HepG2 (cell line): Measurements from ENCODE around the gene MRPL28. TPM values are rescaled to one million over a fixed set of nuclear protein-coding genes. Genes with fewer than 3 reads are reported as not detected.

ENCODE experiments used
- BRD4 ChIP-seq: sonication (generic); formaldehyde crosslinking; IDR thresholded peaks from 2 replicates; pipeline ENCODE4 v1.4.0; 2020; ENCODE audit warnings: missing genetic modification reagents
- CBX2 ChIP-seq, 2 experiments: fragments of 200-600 bp in 1 of 2; sonication (generic); formaldehyde crosslinking in 1 of 2; IDR thresholded peaks; 2 replicates each; pipeline versions ENCODE4 v1.7.0 to v1.8.1; 2018 to 2022; ENCODE audit warnings: low read depth in 2 of 2, low read length in 1 of 2, mild to moderate bottlenecking in 1 of 2, missing genetic modification reagents in 1 of 2
- CHD2 ChIP-seq: IDR thresholded peaks from 2 replicates; pipeline ENCODE4 v1.6.1; 2011; ENCODE audit warnings: low read depth, low read length, improper control_type of control experiment
- DNMT1 ChIP-seq: sonication (generic); formaldehyde crosslinking; IDR thresholded peaks from 2 replicates; pipeline ENCODE4 v1.5.1; 2020; ENCODE audit warnings: mild to moderate bottlenecking, missing genetic modification reagents
- HOXA7 ChIP-seq: sonication (generic); formaldehyde crosslinking; IDR thresholded peaks from 2 replicates; pipeline ENCODE4 v1.8.1; 2022; ENCODE audit warnings: mild to moderate bottlenecking, missing genetic modification reagents, moderate library complexity
- KDM6A ChIP-seq: IDR thresholded peaks from 2 replicates; pipeline ENCODE4 v1.6.1; 2016; ENCODE audit warnings: low read depth
- MEIS2 ChIP-seq: sonication (generic); formaldehyde crosslinking; IDR thresholded peaks from 2 replicates; pipeline ENCODE4 v1.9.0; 2021; ENCODE audit warnings: mild to moderate bottlenecking, missing genetic modification reagents
- MIER2 ChIP-seq: IDR thresholded peaks from 2 replicates; pipeline ENCODE4 v1.6.1; 2016; ENCODE audit warnings: missing biosample characterization, missing genetic modification reagents
- NONO ChIP-seq, 2 experiments: fragments of 450-650 bp in 1 of 2; sonication (generic) in 1 of 2; formaldehyde crosslinking in 1 of 2; IDR thresholded peaks in 1 of 2; conservative IDR thresholded peaks in 1 of 2; 2 replicates each; pipeline versions ENCODE4 v1.6.1 to v1.8.0; 2017 to 2022; ENCODE audit warnings: mild to moderate bottlenecking in 1 of 2, missing genetic modification reagents in 1 of 2, moderate library complexity in 1 of 2
- REPIN1 ChIP-seq: sonication (generic); formaldehyde crosslinking; IDR thresholded peaks from 2 replicates; pipeline ENCODE4 v1.8.0; 2022; ENCODE audit warnings: missing genetic modification reagents, low read depth, mild to moderate bottlenecking, borderline replicate concordance
- SIN3A ChIP-seq: IDR thresholded peaks from 2 replicates; pipeline ENCODE4 v1.6.1; 2011; ENCODE audit warnings: low read depth, mild to moderate bottlenecking, control low read depth, low read length, borderline replicate concordance
- TCF7L2 ChIP-seq: IDR thresholded peaks from 2 replicates; pipeline ENCODE4 v1.6.1; 2011; ENCODE audit warnings: mild to moderate bottlenecking, low read depth, low read length, moderate library complexity
- TOE1 ChIP-seq: sonication (generic); formaldehyde crosslinking; IDR thresholded peaks from 2 replicates; pipeline ENCODE4 v1.4.0; 2020; ENCODE audit warnings: mild to moderate bottlenecking, missing genetic modification reagents
- ZFP82 ChIP-seq: sonication (generic); formaldehyde crosslinking; IDR thresholded peaks from 2 replicates; pipeline ENCODE4 v1.5.1; 2020; ENCODE audit warnings: mild to moderate bottlenecking, missing genetic modification reagents, borderline replicate concordance
- ZIK1 ChIP-seq: sonication (generic); formaldehyde crosslinking; IDR thresholded peaks from 2 replicates; pipeline ENCODE4 v1.5.0; 2020; ENCODE audit warnings: mild to moderate bottlenecking, low read depth, missing genetic modification reagents, borderline replicate concordance
- ZNF225 ChIP-seq: sonication (generic); formaldehyde crosslinking; IDR thresholded peaks from 2 replicates; pipeline ENCODE4 v1.4.0; 2020; ENCODE audit warnings: mild to moderate bottlenecking, missing genetic modification reagents
- ZNF256 ChIP-seq: sonication (generic); formaldehyde crosslinking; conservative IDR thresholded peaks from 2 replicates; pipeline ENCODE4 v1.4.0; 2020; ENCODE audit warnings: missing genetic modification reagents
- ZNF354B ChIP-seq: sonication (generic); formaldehyde crosslinking; IDR thresholded peaks from 2 replicates; pipeline ENCODE4 v1.8.0; 2022; ENCODE audit warnings: mild to moderate bottlenecking, missing genetic modification reagents
- ZNF703 ChIP-seq: sonication (generic); formaldehyde crosslinking; IDR thresholded peaks from 2 replicates; pipeline ENCODE4 v1.5.1; 2020; ENCODE audit warnings: missing genetic modification reagents, mild to moderate bottlenecking, moderate library complexity, borderline replicate concordance
- ZNF749 ChIP-seq: sonication (generic); formaldehyde crosslinking; IDR thresholded peaks from 2 replicates; pipeline ENCODE4 v1.8.0; 2022; ENCODE audit warnings: mild to moderate bottlenecking, missing genetic modification reagents, moderate library complexity, borderline replicate concordance
- ZNF83 ChIP-seq: sonication (generic); formaldehyde crosslinking; IDR thresholded peaks from 2 replicates; pipeline ENCODE4 v1.4.0; 2020; ENCODE audit warnings: missing genetic modification reagents, mild to moderate bottlenecking, borderline replicate concordance
- polyA plus RNA-seq, 8 experiments: library from polyadenylated mRNA; depleted of rRNA in 3 of 8; stranded (reverse) in 7 of 8; unstranded in 1 of 8; fragments of >200 nt; fragmentation: Illumina TruSeq in 4 of 8; extraction: Trizol in 4 of 8; gene quantifications; 2 replicates each; pipeline versions ENCODE4 v1.2.1 to v1.2.3, GENCODE V29; 2011 to 2016; ENCODE audit warnings: low read depth in 4 of 8, missing spikeins in 1 of 8, mixed read lengths in 1 of 8; ENCODE audit not compliant: insufficient read depth in 1 of 8
- total RNA-seq, 5 experiments: library from RNA; depleted of rRNA; stranded (reverse); fragments of >200 nt; fragmentation: Illumina TruSeq; extraction: Trizol; gene quantifications; 2 replicates each; pipeline ENCODE4 v1.2.3, GENCODE V29; 2016; ENCODE audit warnings: low read depth in 1 of 5
- TF ChIP-seq, protein P1 (sequence below): sonication (generic); formaldehyde crosslinking; IDR thresholded peaks from 2 replicates; pipeline ENCODE4 v1.5.0; 2020; ENCODE audit warnings: missing genetic modification reagents
- TF ChIP-seq, protein P2 (sequence below): IDR thresholded peaks from 2 replicates; pipeline ENCODE4 v1.6.1; 2016; ENCODE audit warnings: low read depth, control low read depth
- TF ChIP-seq, protein P3 (sequence below): sonication (generic); formaldehyde crosslinking; IDR thresholded peaks from 2 replicates; pipeline ENCODE4 v1.4.0; 2020; ENCODE audit warnings: missing genetic modification reagents

The MRPL28 gene
- total and polyA plus RNA-seq, 2 of the 13 experiments (the other 11 are each of a cell fraction or from before 2014, with no cell fraction given) = 114 to 135 TPM

DNA sequence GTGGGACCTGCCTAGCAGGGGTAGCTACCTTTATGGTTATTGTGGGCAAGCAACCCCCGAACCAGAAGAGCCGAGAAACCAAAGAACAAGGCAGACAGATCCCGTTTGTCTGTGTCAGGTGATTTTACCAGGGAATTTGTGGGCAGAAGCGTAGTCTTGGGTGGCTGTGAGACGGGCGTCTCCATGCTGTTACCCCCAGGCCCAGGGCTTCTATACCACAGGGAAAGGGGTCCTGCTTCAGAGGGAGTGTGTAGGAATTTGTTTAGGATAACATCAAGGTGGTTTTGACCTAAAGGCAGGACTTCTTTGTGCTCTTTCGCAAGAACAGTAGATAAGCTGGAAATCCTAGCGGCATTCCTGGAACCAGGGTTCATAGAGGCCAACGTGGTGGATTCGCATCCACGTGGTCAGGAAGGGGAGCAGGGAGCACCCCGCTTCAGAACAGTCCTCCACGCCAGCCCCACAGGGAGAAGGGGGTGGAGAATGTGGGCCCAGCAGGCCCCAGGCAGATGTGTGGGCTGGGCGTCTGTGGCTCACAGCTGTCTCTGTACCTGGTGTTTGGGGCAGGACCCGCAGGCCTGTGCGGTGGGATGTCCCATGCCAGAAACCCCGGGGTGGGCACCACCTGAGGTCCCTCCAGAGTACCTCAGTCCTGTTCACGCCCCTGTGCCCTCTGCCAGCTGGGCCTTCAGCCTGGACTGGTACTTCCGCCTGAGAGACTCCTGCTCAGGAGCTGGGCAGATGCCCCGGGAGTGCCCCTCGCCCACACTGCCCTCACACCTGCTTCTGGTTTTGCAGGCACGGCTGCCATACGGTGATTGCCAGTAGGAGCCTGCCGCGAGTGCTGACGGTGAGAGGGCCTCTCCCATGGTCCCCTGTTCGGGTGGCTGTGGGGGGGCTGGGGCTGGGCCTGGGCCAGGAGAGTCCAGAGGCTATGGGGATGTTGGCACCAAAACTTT is 35.5 kb upstream of the MRPL28 start (continued):
- TF ChIP-seq, protein P1, sequence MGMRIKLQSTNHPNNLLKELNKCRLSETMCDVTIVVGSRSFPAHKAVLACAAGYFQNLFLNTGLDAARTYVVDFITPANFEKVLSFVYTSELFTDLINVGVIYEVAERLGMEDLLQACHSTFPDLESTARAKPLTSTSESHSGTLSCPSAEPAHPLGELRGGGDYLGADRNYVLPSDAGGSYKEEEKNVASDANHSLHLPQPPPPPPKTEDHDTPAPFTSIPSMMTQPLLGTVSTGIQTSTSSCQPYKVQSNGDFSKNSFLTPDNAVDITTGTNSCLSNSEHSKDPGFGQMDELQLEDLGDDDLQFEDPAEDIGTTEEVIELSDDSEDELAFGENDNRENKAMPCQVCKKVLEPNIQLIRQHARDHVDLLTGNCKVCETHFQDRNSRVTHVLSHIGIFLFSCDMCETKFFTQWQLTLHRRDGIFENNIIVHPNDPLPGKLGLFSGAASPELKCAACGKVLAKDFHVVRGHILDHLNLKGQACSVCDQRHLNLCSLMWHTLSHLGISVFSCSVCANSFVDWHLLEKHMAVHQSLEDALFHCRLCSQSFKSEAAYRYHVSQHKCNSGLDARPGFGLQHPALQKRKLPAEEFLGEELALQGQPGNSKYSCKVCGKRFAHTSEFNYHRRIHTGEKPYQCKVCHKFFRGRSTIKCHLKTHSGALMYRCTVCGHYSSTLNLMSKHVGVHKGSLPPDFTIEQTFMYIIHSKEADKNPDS = no peak
- no peak for TF ChIP-seq ZNF703 (CRISPR knock-in tag)
- TF ChIP-seq ZNF83 (CRISPR knock-in tag) = no peak
- TF ChIP-seq CHD2 = no peak
- peak; percentile 64; the same call in 1 of the 2 replicates for TF ChIP-seq MIER2 (CRISPR knock-in tag)
- TF ChIP-seq TOE1 = no peak
- no peak for TF ChIP-seq CBX2 (IDR thresholded peaks at IDR 0.05; ENCODE audit: low read depth, low read length)
- no peak for TF ChIP-seq CBX2 (CRISPR knock-in tag; IDR thresholded peaks at IDR 0.05; ENCODE audit: low read depth)
- no peak for TF ChIP-seq DNMT1 (CRISPR knock-in tag)
- TF ChIP-seq, protein P2, sequence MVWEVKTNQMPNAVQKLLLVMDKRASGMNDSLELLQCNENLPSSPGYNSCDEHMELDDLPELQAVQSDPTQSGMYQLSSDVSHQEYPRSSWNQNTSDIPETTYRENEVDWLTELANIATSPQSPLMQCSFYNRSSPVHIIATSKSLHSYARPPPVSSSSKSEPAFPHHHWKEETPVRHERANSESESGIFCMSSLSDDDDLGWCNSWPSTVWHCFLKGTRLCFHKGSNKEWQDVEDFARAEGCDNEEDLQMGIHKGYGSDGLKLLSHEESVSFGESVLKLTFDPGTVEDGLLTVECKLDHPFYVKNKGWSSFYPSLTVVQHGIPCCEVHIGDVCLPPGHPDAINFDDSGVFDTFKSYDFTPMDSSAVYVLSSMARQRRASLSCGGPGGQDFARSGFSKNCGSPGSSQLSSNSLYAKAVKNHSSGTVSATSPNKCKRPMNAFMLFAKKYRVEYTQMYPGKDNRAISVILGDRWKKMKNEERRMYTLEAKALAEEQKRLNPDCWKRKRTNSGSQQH (CRISPR knock-in tag) = no peak
- no peak for TF ChIP-seq NONO (IDR thresholded peaks at IDR 0.05)
- TF ChIP-seq NONO (CRISPR knock-in tag; conservative IDR thresholded peaks at IDR 0.05) = peak; percentile 69; the same call in 1 of the 2 replicates
- no peak for TF ChIP-seq ZNF256 (CRISPR knock-in tag)
- peak; percentile 88; the same call in 1 of the 2 replicates for TF ChIP-seq SIN3A
- no peak for TF ChIP-seq ZFP82 (CRISPR knock-in tag)
- TF ChIP-seq HOXA7 (CRISPR knock-in tag) = no peak
- no peak for TF ChIP-seq TCF7L2
- no peak for TF ChIP-seq ZIK1
- peak; percentile 47; the same call in 1 of the 2 replicates for TF ChIP-seq MEIS2 (CRISPR knock-in tag)
- peak; percentile 50; the same call in 1 of the 2 replicates for TF ChIP-seq ZNF225 (CRISPR knock-in tag)
- no peak for TF ChIP-seq BRD4
- TF ChIP-seq, protein P3, sequence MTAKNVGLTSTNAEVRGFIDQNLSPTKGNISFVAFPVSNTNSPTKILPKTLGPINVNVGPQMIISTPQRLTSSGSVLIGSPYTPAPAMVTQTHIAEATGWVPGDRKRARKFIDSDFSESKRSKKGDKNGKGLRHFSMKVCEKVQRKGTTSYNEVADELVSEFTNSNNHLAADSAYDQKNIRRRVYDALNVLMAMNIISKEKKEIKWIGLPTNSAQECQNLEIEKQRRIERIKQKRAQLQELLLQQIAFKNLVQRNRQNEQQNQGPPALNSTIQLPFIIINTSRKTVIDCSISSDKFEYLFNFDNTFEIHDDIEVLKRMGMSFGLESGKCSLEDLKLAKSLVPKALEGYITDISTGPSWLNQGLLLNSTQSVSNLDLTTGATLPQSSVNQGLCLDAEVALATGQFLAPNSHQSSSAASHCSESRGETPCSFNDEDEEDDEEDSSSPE = peak; percentile 61
- 0 out of 2 replicates have a peak, but pooled peaks have one; percentile 43 for TF ChIP-seq ZNF354B (CRISPR knock-in tag)
- no peak for TF ChIP-seq KDM6A (CRISPR knock-in tag)
- TF ChIP-seq ZNF749 (CRISPR knock-in tag) = peak; percentile 83; the same call in 1 of the 2 replicates
- TF ChIP-seq REPIN1 (CRISPR knock-in tag) = no peak; the same call in 1 of the 2 replicates
